ENCODE data around the gene RBM26.

DNA sequence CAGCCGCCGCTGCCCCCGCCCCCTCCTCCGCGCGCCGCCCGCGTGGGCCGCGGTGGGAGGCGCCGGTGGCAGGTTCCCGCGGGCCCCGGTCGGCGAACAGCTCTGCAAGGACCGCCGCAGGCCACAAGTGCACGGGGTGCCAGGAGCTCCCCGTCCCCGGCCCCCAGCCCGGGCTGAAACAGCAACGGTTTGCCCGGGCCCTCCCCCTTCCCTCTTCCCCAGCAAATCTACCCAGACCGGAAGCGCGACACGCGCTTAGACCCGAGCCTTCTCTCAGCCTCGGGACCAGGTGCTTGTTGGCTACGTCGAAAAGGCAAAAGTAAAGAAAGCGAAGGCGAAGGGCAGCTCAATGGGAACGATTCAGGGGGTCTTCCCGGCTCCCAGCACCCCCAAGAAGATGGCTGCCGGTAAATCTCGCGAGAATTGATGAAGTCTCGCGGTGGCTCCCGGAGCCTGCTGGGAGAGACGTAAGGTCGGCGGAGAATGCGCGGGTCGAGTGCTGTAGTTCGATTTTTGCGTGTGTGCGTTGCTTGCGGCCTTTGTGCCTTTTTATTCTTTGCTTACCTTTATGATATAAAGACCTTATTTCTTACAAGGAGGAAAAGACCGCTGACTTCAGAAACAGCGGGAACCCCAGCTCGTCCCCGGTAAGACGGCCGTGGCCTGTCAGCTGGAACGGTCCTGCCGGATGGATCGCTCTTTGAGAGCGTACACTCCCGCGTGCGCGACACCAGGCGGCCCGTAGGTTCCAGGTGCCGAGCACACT lies at the start of gene RBM26:
- TF ChIP-seq, protein P1, sequence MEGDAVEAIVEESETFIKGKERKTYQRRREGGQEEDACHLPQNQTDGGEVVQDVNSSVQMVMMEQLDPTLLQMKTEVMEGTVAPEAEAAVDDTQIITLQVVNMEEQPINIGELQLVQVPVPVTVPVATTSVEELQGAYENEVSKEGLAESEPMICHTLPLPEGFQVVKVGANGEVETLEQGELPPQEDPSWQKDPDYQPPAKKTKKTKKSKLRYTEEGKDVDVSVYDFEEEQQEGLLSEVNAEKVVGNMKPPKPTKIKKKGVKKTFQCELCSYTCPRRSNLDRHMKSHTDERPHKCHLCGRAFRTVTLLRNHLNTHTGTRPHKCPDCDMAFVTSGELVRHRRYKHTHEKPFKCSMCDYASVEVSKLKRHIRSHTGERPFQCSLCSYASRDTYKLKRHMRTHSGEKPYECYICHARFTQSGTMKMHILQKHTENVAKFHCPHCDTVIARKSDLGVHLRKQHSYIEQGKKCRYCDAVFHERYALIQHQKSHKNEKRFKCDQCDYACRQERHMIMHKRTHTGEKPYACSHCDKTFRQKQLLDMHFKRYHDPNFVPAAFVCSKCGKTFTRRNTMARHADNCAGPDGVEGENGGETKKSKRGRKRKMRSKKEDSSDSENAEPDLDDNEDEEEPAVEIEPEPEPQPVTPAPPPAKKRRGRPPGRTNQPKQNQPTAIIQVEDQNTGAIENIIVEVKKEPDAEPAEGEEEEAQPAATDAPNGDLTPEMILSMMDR (IDR thresholded peaks at IDR 0.05): peak in 1 of 3 experiments; percentile 9
- peak; percentile 21 for TF ChIP-seq POLR2A (IDR thresholded peaks at IDR 0.05)

Data from testis (tissue), 2 donors.